Inferior parietal cortex (tissue), 1 donor: ENCODE results near the gene CTNNBIP1.

Source experiments
- DNase-seq: peaks from one replicate; pipeline ENCODE4 v3.0.0-alpha.2; 2016; ENCODE audit errors: extremely low spot score

CTNNBIP1 gene

GRCh38 chr1:9877962-9878361, 32.1 kb downstream of the CTNNBIP1 start:
- no peak for DNase-seq

- no peak for DNase-seq
These were observed 34.5 kb downstream of the CTNNBIP1 start for GRCh38 chr1:9875636-9876000.

GRCh38 chr1:9874959-9875635, 35.0 kb downstream of the CTNNBIP1 start:
- peak; percentile 88 for DNase-seq

DNA sequence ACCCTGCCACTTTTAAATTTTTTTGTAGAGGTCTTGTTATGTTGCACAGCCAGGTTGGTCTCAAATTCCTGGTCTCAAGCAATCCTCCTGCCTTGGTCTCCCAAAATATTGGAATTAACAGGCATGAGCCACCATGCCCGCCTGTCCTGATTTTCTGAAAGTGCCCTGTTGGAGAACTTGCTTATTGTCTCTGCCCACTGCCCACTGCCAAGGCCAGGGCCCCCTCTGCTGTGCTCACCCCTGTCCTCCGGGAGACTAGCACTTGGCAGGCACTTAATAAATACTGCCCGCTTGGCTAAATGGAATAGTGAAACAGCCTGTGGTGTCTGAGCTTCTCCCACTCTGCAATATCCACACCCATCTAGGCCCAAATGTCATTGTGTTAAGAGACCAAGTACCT, 35.7 kb downstream of the CTNNBIP1 start:
- DNase-seq: no peak

GRCh38 chr1:9873992-9874391, 36.1 kb downstream of the CTNNBIP1 start:
- DNase-seq: no peak

DNA sequence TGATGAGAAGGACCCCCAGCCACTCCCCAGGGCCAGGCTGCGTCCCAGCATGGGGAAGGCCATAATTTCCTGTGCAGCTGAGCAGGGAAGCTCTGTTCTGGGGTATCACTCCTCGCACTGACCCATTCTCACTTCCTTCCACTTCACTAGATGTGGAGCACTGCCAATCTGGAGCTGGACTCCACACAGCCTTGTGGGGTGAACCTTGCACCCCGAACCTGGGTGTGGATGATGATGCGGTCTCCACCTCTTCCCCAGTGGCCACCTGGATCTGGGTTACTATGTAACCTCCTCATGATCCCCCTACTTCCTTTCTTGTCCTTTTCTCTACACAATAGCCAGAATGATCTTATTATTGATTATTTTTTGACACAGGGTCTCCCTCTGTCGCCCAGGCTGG, 36.7 kb downstream of the CTNNBIP1 start:
- no peak for DNase-seq

DNA sequence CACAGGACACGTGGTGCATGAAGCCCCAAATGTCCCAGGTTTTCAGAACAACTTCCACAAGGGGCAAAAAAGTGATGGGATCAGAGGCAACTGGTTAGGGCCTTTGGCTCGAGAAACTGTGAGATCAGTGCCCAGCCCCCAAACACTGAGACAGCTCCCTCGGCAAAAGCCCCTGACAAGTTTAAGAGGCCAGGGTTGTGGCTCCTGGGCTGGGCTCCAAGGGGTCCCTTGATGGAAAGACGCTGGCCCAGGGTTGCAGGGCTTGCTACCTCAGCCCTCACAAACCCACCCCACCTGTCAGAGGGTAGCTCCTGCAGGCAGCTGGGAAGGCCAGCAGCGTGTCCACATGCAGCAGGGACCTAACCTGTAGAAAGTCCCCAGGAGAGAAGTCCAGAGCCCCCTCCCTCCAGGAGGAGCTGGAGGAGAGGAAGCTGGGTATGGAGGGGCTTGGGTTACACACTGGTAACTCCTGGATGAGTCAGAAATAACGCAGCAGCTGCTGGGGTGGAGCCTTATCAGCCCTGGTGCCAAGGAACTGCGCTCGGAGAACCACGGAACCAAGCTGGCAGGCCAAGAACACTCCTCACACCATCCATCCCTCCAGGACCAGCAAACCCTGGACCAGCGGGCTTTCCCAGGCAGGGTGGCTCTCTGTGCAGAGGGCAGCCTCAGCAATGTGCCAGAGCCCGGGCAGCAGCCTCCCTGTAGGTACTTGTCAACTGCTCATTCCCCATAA, 37.5 kb downstream of the CTNNBIP1 start:
- DNase-seq: no peak

DNA sequence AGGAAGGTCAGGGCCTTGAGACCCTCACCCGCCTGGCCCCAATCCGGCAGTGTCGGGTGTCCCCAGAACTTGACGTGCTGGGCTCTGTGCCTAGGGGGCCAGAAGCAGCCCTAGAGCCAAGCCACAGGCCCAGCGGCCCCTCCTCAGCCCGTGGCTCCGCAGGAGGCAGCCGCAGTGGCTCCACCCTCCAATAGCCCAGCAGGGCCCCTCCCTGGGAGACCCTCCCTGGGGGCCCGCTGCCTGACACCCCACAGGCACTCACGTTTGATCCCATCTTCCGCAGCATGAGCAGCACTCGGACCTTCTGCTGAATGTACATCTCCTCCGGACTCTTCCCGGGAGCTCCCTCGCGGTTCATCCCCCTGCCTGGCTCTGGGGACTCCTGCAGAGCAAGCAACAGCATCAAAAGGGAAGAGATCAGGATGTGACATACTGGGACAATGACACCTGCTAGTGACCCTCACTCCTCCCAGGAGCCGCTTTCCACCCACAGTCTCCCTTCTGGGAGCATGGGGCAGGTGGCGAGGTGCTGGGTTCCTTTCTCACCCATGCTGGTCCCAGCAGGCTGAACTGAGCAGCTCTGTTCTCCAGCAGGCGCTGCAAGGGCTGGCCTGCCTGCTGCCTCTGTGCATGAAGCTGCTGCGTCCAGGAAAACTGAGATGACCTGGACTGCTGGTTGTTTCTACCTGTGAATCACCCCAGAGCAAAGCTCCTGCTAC, 38.2 kb downstream of the CTNNBIP1 start:
- no peak for DNase-seq

DNA sequence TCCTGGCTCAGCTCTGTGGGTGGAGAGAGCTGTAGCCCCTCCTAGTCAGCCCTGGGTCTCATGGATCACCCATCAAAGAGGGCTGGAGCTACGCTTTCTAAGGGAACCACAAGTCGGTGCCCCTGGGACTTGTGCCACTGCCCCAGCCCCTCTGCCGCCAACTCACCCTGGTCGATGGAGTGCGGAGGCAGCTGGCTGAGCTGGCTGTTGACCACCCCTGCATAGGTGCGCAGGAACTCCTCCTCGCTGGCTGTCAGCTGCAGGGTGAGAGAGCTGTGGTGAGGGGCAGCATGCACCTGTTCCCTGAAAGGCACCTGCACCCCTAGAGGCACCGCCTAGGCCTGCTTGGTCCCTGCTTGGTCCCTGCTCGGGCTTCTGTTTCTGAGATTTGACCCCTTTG, 39.0 kb downstream of the CTNNBIP1 start:
- DNase-seq: no peak

DNA sequence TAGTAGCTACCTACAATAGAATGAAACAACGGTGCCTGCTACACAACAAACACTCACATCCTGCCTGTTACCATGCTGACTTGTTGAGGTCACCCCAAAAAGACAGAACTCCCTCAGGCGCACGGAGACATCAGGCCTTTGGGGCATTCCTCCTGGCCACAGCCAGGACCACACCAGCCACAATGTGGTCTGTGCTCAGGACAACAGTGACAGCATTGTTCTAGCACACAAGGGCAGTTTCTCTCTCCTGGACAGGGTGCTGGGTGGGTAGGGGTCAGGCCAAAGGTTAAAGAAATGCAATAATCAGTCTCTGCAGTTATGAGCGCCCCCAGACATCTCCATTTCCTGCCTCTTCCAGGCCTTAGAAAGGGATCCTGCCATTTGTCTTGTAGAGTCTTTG, 39.5 kb downstream of the CTNNBIP1 start:
- DNase-seq: no peak

DNA sequence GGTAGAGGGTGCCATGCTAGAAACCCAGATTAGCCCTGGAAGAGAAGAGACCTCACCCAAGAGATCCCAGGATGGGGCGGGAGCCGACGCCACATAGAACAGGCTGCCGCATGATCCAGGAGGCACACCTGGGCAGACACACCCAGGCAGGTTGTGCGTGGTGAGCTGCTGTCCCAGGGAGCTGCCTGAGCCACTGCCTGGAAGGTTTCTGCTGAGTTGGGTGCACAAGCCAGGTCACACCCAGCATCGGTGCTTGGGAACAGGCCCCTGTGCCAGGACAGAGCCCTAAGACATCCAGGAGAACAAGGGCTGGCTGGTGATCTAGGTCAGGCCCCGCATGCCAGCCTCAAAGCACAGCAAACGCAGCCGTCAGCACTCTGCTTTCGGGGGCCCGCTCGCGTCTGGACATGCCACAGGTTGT, 40.2 kb downstream of the CTNNBIP1 start:
- DNase-seq: no peak

DNA sequence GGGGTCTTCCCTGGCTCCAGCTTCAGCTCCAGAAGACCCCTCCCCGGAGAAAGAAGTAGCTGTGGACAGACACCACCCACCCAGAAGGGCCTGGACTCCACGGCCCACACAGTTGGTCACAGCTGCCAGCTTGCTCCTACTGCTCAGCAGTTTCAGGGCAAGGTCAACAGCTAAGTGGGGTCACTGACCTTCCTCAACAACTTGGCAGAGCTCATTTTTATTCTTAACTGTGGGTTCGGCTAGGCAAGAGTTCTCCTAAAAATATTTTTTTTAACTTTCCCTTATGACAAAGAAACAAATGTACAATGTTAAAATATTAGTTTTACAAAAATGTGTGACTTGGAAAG, 41.9 kb downstream of the CTNNBIP1 start:
- DNase-seq: no peak

GRCh38 chr1:9867408-9868243, 42.4 kb downstream of the CTNNBIP1 start:
- DNase-seq: peak; percentile 87

DNA sequence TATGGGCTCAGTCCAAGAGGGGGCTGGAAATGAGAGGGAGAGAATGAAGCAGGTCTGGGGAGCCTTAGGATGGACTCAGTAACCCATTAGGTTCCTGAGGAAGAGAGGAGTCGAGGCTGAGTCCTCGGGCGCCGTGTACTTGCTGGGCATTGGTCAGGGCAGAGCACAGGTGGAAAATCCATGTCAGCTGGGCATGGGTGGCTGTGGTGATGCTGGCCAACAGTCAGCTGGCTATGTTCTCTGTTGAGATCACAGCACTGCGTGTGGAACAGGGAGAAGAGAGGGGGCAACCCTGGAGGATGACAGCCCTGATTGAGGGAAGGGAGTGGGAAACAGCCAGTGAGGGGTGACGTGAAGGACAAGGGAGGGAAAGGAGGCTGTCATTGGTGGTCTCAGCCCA, 43.2 kb downstream of the CTNNBIP1 start:
- DNase-seq: no peak

- DNase-seq: no peak
These were observed 44.3 kb downstream of the CTNNBIP1 start for GRCh38 chr1:9865724-9866123.

DNA sequence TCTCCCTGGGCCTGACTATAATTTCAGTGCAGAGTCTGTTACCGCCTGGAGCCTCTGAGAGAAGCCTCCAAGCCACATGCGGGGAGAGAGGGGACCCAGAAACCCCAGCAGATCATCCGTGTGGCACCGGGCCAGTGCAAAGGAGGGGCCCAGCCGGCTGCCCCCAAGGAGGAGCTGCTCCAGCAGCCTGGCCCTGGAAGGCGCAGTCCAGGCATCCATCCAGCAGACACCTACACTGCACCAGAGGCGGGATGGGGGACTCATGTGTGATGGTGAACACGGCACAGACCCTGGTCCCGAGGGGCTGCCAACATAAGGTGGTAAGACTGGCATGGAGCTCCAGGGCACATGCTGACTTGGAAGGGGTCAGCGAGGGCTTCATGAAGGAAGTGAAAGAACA, 46.7 kb downstream of the CTNNBIP1 start:
- no peak for DNase-seq

DNA sequence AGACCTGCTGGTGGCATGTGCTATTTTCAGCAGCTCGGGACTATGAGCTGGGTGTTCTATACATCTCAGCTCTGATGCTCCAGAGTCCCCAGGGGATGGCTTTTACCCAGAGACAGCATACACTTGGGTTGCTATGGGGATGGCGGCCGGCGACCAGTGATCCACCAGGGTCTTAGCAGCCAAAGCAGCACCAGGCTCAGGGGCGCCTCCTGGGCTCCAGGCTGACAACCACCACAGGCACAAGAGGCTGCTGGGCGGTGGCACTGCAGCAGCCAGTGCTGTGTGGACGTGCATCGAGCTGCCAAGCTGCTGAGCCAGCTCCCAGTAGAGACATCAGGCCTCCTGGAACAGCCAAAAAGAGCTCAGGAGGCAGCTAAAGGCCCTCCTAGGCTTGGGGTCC, 48.7 kb downstream of the CTNNBIP1 start:
- no peak for DNase-seq

- DNase-seq: no peak
These were observed 49.2 kb downstream of the CTNNBIP1 start for GRCh38 chr1:9860887-9861286.

DNA sequence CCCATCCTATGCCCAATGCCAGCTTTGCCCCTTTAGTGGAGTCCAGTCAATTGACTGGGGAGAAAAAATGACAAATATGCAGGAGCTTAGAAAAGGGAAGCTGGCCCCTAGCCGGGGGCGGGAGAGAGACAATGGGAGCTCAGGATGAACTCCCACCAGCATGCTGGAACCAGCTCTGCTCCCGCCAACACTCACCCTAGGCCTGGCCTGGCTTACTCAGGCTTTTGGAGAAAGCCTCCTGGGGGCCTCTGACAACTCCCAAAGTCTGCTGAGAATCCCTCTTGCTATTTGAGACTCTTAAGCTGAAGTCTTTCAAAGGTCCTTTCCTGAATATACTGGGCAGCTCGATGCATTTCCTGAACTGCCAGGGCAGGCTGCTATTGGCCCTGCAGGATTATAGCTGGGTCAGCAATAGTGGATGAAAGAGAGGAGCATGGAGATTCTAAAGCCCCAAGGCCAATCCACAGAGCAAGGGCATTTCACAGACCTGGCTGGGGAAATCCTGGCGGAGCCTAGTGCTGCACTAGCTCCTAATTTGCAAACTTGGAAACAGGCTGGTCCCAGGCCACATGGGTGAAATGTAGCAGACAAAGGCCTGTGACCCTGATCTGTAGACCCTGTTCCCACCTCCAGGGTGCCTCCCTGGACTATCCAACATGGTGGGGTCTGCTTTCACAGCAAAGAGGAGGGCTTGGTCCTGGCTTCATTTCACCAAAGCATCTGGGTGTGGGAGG, 50.6 kb downstream of the CTNNBIP1 start:
- DNase-seq: no peak

- DNase-seq: no peak
These were observed 51.6 kb downstream of the CTNNBIP1 start for GRCh38 chr1:9858293-9859035.

GRCh38 chr1:9855186-9855585, 54.9 kb downstream of the CTNNBIP1 start:
- DNase-seq: no peak
